Nephron (organoid): ENCODE results near the gene LRP1.

Experiments used
- H3K27ac Mint-ChIP-seq, 3 experiments: 2 replicates each; pipeline ENCODE4 v1.8.0; 2020; ENCODE audit warnings: mixed read lengths in 3 of 3, mild to moderate bottlenecking in 2 of 3, moderate library complexity in 1 of 3
- H3K27me3 Mint-ChIP-seq: 2 replicates; pipeline ENCODE4 v1.8.0; 2021; ENCODE audit warnings: low read depth, mild to moderate bottlenecking, moderate library complexity, mixed read lengths
- H3K36me3 Mint-ChIP-seq: 2 replicates; pipeline ENCODE4 v1.8.0; 2020; ENCODE audit warnings: low read depth, mixed read lengths
- H3K4me1 Mint-ChIP-seq: 2 replicates; pipeline ENCODE4 v1.8.0; 2020; ENCODE audit warnings: mixed read lengths
- H3K4me3 Mint-ChIP-seq, 3 experiments: 2 replicates each; pipeline ENCODE4 v1.8.0; 2020; ENCODE audit warnings: mild to moderate bottlenecking in 3 of 3, mixed read lengths in 3 of 3, moderate library complexity in 2 of 3
- H3K9me3 Mint-ChIP-seq: 2 replicates; pipeline ENCODE4 v1.8.0; 2020; ENCODE audit warnings: mixed read lengths
- TF ChIP-seq, protein P1 (sequence below), 3 experiments: fragments of 200-600 bp; sonication (generic); IDR thresholded peaks; one replicate each; pipeline ENCODE4 v1.5.0; 2021; ENCODE audit warnings: antibody characterized with exemption in 3 of 3; ENCODE audit not compliant: unreplicated experiment in 3 of 3

LRP1 gene

DNA sequence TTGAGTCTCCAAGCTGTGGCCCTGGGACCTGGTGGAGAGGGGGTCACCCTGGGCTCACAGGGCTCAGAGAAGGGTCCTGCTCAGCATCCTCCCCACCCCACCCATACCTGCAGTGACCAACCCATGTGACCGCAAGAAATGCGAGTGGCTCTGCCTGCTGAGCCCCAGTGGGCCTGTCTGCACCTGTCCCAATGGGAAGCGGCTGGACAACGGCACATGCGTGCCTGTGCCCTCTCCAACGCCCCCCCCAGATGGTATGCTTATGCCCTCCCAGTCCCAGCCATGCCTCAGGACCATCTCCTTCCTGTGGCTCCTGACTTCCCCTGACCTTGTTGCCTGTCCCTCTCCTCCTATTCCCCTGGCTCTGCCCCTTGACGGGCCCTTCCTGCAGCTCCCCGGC, 81.6 kb downstream of the LRP1 start:
- no peak overlapping the region for H3K4me3 Mint-ChIP-seq
- H3K9me3 Mint-ChIP-seq, result no peaks in the 10 kb centered on the region
- H3K36me3 Mint-ChIP-seq, result peaks cover 28% of the 10 kb centered on the region
- peaks cover 21% of the 10 kb centered on the region for H3K27me3 Mint-ChIP-seq
- peaks cover 18% of the 10 kb centered on the region for H3K4me1 Mint-ChIP-seq
- H3K27ac Mint-ChIP-seq, result no peak overlapping the region
- TF ChIP-seq, protein P1, sequence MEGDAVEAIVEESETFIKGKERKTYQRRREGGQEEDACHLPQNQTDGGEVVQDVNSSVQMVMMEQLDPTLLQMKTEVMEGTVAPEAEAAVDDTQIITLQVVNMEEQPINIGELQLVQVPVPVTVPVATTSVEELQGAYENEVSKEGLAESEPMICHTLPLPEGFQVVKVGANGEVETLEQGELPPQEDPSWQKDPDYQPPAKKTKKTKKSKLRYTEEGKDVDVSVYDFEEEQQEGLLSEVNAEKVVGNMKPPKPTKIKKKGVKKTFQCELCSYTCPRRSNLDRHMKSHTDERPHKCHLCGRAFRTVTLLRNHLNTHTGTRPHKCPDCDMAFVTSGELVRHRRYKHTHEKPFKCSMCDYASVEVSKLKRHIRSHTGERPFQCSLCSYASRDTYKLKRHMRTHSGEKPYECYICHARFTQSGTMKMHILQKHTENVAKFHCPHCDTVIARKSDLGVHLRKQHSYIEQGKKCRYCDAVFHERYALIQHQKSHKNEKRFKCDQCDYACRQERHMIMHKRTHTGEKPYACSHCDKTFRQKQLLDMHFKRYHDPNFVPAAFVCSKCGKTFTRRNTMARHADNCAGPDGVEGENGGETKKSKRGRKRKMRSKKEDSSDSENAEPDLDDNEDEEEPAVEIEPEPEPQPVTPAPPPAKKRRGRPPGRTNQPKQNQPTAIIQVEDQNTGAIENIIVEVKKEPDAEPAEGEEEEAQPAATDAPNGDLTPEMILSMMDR (IDR thresholded peaks at IDR 0.05; ENCODE audit: unreplicated experiment in 3 of 3), result no peak

DNA sequence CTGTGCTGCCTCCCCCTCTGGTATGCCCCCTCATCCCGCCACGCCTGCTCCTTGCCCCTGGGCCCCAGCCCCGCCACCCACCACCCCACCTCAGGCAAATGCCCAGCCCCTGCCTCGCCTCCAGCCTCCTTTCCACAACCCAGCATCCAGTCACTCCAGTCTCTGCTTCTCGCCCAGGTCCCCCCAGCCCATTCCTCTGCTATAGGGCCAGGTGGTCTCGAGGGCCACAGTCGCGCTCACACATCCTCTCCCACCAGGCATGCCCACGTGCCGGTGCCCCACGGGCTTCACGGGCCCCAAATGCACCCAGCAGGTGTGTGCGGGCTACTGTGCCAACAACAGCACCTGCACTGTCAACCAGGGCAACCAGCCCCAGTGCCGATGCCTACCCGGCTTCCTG, 82.2 kb downstream of the LRP1 start:
- Mint-ChIP-seq H3K27me3 (peaks cover 26% of the 10 kb centered on the region), H3K4me1 (peaks cover 23% of the 10 kb centered on the region), H3K4me3 (no peak overlapping the region), H3K36me3 (peaks cover 28% of the 10 kb centered on the region), H3K27ac (no peak overlapping the region), H3K9me3 (no peaks in the 10 kb centered on the region)
- TF ChIP-seq, protein P1 (IDR thresholded peaks at IDR 0.05; ENCODE audit: unreplicated experiment in 3 of 3), result no peak

DNA sequence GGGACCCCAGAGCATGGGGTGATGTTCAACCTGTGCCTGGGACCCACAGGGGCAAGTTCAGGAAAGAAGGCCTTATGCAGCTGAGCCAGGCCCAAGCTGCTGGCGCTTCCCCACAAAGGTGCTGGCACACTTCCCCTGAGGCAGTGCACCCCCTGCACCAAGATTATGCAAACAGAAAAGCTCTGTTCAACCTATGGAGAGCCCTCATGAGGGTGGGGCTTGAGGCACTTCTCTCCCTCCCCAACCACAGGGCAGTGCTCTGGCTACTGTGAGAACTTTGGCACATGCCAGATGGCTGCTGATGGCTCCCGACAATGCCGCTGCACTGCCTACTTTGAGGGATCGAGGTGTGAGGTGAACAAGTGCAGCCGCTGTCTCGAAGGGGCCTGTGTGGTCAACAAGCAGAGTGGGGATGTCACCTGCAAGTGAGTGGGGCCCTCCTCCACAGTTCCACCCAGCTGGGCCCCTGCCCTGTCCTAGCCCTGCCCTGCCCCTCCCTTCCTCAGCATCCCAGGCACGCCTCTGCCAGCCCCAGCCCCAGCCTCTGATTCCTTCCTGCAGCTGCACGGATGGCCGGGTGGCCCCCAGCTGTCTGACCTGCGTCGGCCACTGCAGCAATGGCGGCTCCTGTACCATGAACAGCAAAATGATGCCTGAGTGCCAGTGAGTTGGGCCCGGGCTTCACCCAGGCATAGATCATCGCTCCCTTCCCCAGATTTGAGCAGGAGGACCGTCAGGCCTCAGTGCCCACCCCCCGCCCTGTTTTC, 82.8 kb downstream of the LRP1 start:
- H3K9me3 Mint-ChIP-seq, result no peaks in the 10 kb centered on the region
- peaks cover 33% of the 10 kb centered on the region for H3K27me3 Mint-ChIP-seq
- TF ChIP-seq, protein P1 (IDR thresholded peaks at IDR 0.05; ENCODE audit: unreplicated experiment in 3 of 3), result no peak
- no peak overlapping the region for H3K27ac Mint-ChIP-seq
- no peak overlapping the region for H3K4me3 Mint-ChIP-seq
- peaks cover 28% of the 10 kb centered on the region for H3K4me1 Mint-ChIP-seq
- H3K36me3 Mint-ChIP-seq, result peaks cover 21% of the 10 kb centered on the region

DNA sequence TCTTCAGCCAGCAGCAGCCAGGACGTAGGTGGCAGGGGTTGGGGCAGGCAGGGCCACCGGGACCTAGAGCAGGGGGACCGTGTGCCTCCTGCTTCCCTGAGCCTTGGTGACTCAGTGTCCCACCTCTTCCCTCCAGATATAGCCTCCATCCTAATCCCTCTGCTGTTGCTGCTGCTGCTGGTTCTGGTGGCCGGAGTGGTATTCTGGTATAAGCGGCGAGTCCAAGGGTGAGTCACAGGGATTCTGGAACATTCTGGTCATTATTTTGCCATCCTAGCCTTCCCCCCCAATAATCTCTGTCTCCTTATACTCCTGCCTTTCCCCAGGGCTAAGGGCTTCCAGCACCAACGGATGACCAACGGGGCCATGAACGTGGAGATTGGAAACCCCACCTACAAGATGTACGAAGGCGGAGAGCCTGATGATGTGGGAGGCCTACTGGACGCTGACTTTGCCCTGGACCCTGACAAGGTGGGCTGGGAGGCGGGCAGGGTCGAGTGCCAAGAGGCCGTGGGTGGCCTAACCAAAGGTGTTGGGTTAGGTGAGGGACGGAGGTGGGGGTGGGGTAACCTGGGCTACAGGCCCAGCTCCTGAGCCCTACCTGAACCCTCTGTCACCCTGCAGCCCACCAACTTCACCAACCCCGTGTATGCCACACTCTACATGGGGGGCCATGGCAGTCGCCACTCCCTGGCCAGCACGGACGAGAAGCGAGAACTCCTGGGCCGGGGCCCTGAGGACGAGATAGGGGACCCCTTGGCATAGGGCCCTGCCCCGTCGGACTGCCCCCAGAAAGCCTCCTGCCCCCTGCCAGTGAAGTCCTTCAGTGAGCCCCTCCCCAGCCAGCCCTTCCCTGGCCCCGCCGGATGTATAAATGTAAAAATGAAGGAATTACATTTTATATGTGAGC, 83.8 kb downstream of the LRP1 start:
- Mint-ChIP-seq H3K9me3 (no peaks in the 10 kb centered on the region), H3K27me3 (peaks cover 33% of the 10 kb centered on the region), H3K4me1 (peaks cover 28% of the 10 kb centered on the region), H3K4me3 (no peak overlapping the region), H3K36me3 (peaks cover 15% of the 10 kb centered on the region), H3K27ac (no peak overlapping the region)
- TF ChIP-seq, protein P1 (IDR thresholded peaks at IDR 0.05; ENCODE audit: unreplicated experiment in 3 of 3), result no peak

DNA sequence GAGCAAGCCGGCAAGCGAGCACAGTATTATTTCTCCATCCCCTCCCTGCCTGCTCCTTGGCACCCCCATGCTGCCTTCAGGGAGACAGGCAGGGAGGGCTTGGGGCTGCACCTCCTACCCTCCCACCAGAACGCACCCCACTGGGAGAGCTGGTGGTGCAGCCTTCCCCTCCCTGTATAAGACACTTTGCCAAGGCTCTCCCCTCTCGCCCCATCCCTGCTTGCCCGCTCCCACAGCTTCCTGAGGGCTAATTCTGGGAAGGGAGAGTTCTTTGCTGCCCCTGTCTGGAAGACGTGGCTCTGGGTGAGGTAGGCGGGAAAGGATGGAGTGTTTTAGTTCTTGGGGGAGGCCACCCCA, 84.4 kb downstream of the LRP1 start:
- no peaks in the 10 kb centered on the region for H3K9me3 Mint-ChIP-seq
- H3K27ac Mint-ChIP-seq, result peak overlapping the region in 1 of 3 experiments; percentile 50
- H3K36me3 Mint-ChIP-seq, result peaks cover 11% of the 10 kb centered on the region
- H3K4me1 Mint-ChIP-seq, result peaks cover 33% of the 10 kb centered on the region
- TF ChIP-seq, protein P1 (IDR thresholded peaks at IDR 0.05; ENCODE audit: unreplicated experiment in 3 of 3), result no peak
- H3K4me3 Mint-ChIP-seq, result no peak overlapping the region
- peaks cover 39% of the 10 kb centered on the region for H3K27me3 Mint-ChIP-seq
